GM12878 (cell line): ENCODE measurements around the gene ISY1. TPM values are rescaled to one million over a fixed set of nuclear protein-coding genes. Genes with fewer than 3 reads are reported as not detected.
"Not testable (repeated sequence)": the region's sequence is repeated elsewhere in the genome, so short reads cannot be mapped to it uniquely, and the experiment has no call there.

Experiments
- ATAC-seq: fragments of 200-7000 bp; cut with Tn5 transposase; 3 replicates; pipeline ENCODE4 v1.9.1; 2020; ENCODE audit warnings: mild to moderate bottlenecking, moderate library complexity
- BruUV-seq: library from RNA; stranded (reverse); fragments of 400-500 nt; replicated peaks from 2 replicates; lab custom pipeline; 2021; lab: Mats Ljungman, UMichigan
- CTCF ChIA-PET: fragments of 300-600 bp; sonication (Branson Sonifier 250); formaldehyde crosslinking; extraction: SDS; loops from one replicate; lab custom pipeline; 2021; ENCODE audit warnings: inconsistent platforms; lab: Yijun Ruan, JAX
- POLR2A ChIA-PET: fragments of 350-600 bp; formaldehyde crosslinking; extraction: SDS; loops from one replicate; lab custom pipeline; 2021; ENCODE audit warnings: inconsistent platforms; lab: Charles Lee
- RAD21 ChIA-PET: fragments of 300-600 bp; sonication (Branson Sonifier 250); formaldehyde crosslinking; loops from one replicate; lab custom pipeline; 2023; ENCODE audit warnings: antibody characterized with exemption; ENCODE audit not compliant: unreplicated experiment; lab: Charles Lee
- SMC1A ChIA-PET: fragments of 300-600 bp; sonication (Branson Sonifier 250); formaldehyde crosslinking; loops from one replicate; lab custom pipeline; 2023; ENCODE audit not compliant: unreplicated experiment, uncharacterized antibody; lab: Charles Lee
- DNase-seq: peaks from one replicate; pipeline ENCODE4 v3.0.0-alpha.2; 2011; ENCODE audit warnings: low read depth, low spot score
- FAIRE-seq: peaks from 3 replicates; lab custom pipeline; 2011; peaks lifted over from hg19 to GRCh38; lab: Jason Lieb, UNC
- H2AFZ ChIP-seq: 2 replicates; pipeline ENCODE4 v1.6.0; 2011; ENCODE audit warnings: low read depth, low read length, control low read depth; ENCODE audit not compliant: control insufficient read depth
- H3K27ac ChIP-seq: 2 replicates; pipeline ENCODE4 v1.5.1; 2011; ENCODE audit warnings: control low read depth; ENCODE audit not compliant: control insufficient read depth, insufficient read depth
- H3K27me3 ChIP-seq, 2 experiments: replicated peaks in 1 of 2; 2 replicates each; pipeline versions ENCODE4 v1.6.0 to v1.6.1; 2011; ENCODE audit warnings: low read length in 1 of 2; ENCODE audit not compliant: control insufficient read depth in 2 of 2, insufficient read depth in 2 of 2
- H3K36me3 ChIP-seq, 2 experiments: 2 replicates each; pipeline ENCODE4 v1.5.1; 2011; ENCODE audit warnings: low read length in 1 of 2; ENCODE audit not compliant: control insufficient read depth in 2 of 2, insufficient read depth in 2 of 2
- H3K4me1 ChIP-seq: 2 replicates; pipeline ENCODE4 v1.6.1; 2011; ENCODE audit warnings: mild to moderate bottlenecking, low read length, moderate library complexity, mixed read lengths; ENCODE audit not compliant: control insufficient read depth, insufficient read depth
- H3K4me2 ChIP-seq: 2 replicates; pipeline ENCODE4 v1.6.0; 2011; ENCODE audit warnings: control low read depth; ENCODE audit not compliant: control insufficient read depth, insufficient read depth
- H3K4me3 ChIP-seq: fragments of 200-600 bp; sonication (generic); 2 replicates; pipeline ENCODE4 v1.5.1; 2016
- H3K79me2 ChIP-seq: 2 replicates; pipeline ENCODE4 v1.6.0; 2011; ENCODE audit warnings: low read length; ENCODE audit not compliant: control insufficient read depth, insufficient read depth
- H3K9ac ChIP-seq: 2 replicates; pipeline ENCODE4 v1.8.0; 2011; ENCODE audit warnings: low read length, control low read depth, mixed read lengths; ENCODE audit not compliant: control insufficient read depth, insufficient read depth
- H3K9me3 ChIP-seq: replicated peaks from 3 replicates; pipeline ENCODE4 v1.5.1; 2011; ENCODE audit warnings: mild to moderate bottlenecking, low read length; ENCODE audit not compliant: control insufficient read depth, insufficient read depth
- H4K20me1 ChIP-seq: 2 replicates; pipeline ENCODE4 v1.6.0; 2011; ENCODE audit not compliant: control insufficient read depth, insufficient read depth
- CHD2 ChIP-seq: IDR thresholded peaks from 2 replicates; pipeline ENCODE4 v1.6.1; 2011; ENCODE audit warnings: low read depth, low read length, improper control_type of control experiment, borderline replicate concordance
- CREB1 ChIP-seq: IDR thresholded peaks from 2 replicates; pipeline ENCODE4 v1.6.1; 2012; ENCODE audit warnings: low read depth, mild to moderate bottlenecking, inconsistent platforms
- POLR2A ChIP-seq: IDR thresholded peaks from 2 replicates; pipeline ENCODE4 v1.6.1; 2011; ENCODE audit warnings: low read depth, mild to moderate bottlenecking, low read length
- POLR2AphosphoS2 ChIP-seq: IDR thresholded peaks from 2 replicates; pipeline ENCODE4 v1.6.1; 2011; ENCODE audit warnings: low read depth, mild to moderate bottlenecking, low read length, improper control_type of control experiment, moderate library complexity
- SMAD1 ChIP-seq: fragments of 450-650 bp; IDR thresholded peaks from 2 replicates; pipeline ENCODE4 v1.6.1; 2018; ENCODE audit warnings: mild to moderate bottlenecking, low read depth; ENCODE audit not compliant: partially characterized antibody
- ZSCAN29 ChIP-seq: fragments of 450-650 bp; IDR thresholded peaks from 2 replicates; pipeline ENCODE4 v1.6.1; 2017; ENCODE audit warnings: mild to moderate bottlenecking, moderate library complexity
- WGBS: methylation state at CpG from one replicate; pipeline ENCODE4 v1.1.6; 2016; ENCODE audit warnings: low lambda C conversion rate; ENCODE audit not compliant: insufficient replicate concordance, insufficient coverage; ENCODE audit errors: missing lambda C conversion rate; 5-methylcytosine and 5-hydroxymethylcytosine counted together
- in situ Hi-C: fragments of 300-500 bp; cut with MboI; formaldehyde crosslinking; loops from 9 replicates; pipeline ENCODE4 v1.14.3; 2018; ENCODE audit warnings: mixed read lengths
- intact Hi-C: fragments of 100-400 bp; cut with micrococcal nuclease; formaldehyde crosslinking; loops from one replicate; pipeline ENCODE4 v1.14.2; 2022; ENCODE audit not compliant: unreplicated experiment
- polyA plus RNA-seq, 11 experiments: library from polyadenylated mRNA; depleted of rRNA in 4 of 11; unstranded in 6 of 11; stranded (reverse) in 5 of 11; fragments of >200 nt; fragmentation: Nextera tagmentation in 4 of 11; fragmentation: Illumina TruSeq in 1 of 11; extraction: Ambion mirVana in 4 of 11; extraction: Trizol in 1 of 11; gene quantifications; 1 replicate in 1 of 11; 2 replicates in 10 of 11; pipeline versions ENCODE4 v1.2.1 to v1.2.3, GENCODE V29; 2011 to 2016; ENCODE audit warnings: inconsistent platforms in 2 of 11, missing spikeins in 2 of 11, low read depth in 1 of 11
- total RNA-seq, 4 experiments: library from RNA; depleted of rRNA in 3 of 4; stranded (reverse); fragments of >200 nt in 3 of 4; fragmentation: Illumina TruSeq in 1 of 4; extraction: Trizol in 1 of 4; gene quantifications; 2 replicates each; pipeline versions ENCODE4 v1.2.1 to v1.2.3, GENCODE V29; 2013 to 2021

The ISY1 gene
- total and polyA plus RNA-seq, 10 of the 15 experiments (the other 5 are each of a cell fraction or from before 2014, with no cell fraction given): 28.3 to 72.2 (median 44.7) TPM

GRCh38 chr3:129166579-129167332, 5.9 kb upstream of the ISY1 start (continued):
- TF ChIP-seq CHD2: no peak
- TF ChIP-seq ZSCAN29: no peak
- TF ChIP-seq SMAD1: no peak
- TF ChIP-seq CREB1: no peak
- TF ChIP-seq, all 136 proteins: peak for 0

- peaks cover 6 to 24% of the 10 kb centered on the region in 2 experiments for H3K36me3 ChIP-seq
- FAIRE-seq, H3K4me1 ChIP-seq, ATAC-seq, H3K27me3 ChIP-seq, DNase-seq, RAD21 ChIA-PET, H3K4me3 ChIP-seq, in situ Hi-C loops, H3K79me2 ChIP-seq, H4K20me1 ChIP-seq, H2AFZ ChIP-seq, H3K9ac ChIP-seq, H3K4me2 ChIP-seq, H3K9me3 ChIP-seq, BruUV-seq, H3K27ac ChIP-seq, intact Hi-C loops: not testable (repeated sequence)
- ChIA-PET CTCF (interaction anchor here (0.6 to 1.5 kb wide), 2 partner anchors 9 to 272 kb away, joined by 3 to 4 read pairs; no protein-coding TSS in a partner anchor), SMC1A (interaction anchor here (1.4 kb wide), 1 partner anchor 80 kb away, joined by 5 read pairs; no protein-coding TSS in a partner anchor), POLR2A (interaction anchor here (0.6 kb wide), 1 partner anchor 161 kb away, joined by 3 read pairs; no protein-coding TSS in a partner anchor)
- 99% methylated on average over 8 of the region's 8 CpGs for WGBS
- TF ChIP-seq POLR2AphosphoS2 (peak; percentile 45; the same call in 1 of the 2 replicates), POLR2A (peak; percentile 34; the same call in 1 of the 2 replicates)
These were observed 4.7 kb upstream of the ISY1 start for GRCh38 chr3:129165594-129165993.
